ENCODE data around the gene NCOR1.

DNA sequence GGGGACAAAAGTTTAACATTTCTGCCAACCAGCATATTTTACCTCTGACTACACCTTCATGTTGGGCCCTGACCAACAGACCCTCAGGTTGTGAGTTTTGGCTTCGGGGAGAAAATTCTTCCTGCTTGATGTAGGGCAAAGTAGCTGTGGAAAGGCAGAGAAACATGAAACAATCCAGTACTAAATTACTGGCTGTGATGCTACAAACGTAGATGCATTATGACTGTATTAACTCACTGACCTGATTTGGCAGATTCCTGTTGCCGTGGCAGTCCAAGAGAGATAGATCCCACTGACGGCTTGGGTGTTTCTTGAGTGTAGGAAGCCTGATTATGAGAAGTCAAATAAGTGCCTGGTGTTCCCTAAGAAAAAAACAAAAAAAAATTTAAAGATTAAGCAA is 135.0 kb downstream of the NCOR1 start:
- TF ChIP-seq, protein P1, sequence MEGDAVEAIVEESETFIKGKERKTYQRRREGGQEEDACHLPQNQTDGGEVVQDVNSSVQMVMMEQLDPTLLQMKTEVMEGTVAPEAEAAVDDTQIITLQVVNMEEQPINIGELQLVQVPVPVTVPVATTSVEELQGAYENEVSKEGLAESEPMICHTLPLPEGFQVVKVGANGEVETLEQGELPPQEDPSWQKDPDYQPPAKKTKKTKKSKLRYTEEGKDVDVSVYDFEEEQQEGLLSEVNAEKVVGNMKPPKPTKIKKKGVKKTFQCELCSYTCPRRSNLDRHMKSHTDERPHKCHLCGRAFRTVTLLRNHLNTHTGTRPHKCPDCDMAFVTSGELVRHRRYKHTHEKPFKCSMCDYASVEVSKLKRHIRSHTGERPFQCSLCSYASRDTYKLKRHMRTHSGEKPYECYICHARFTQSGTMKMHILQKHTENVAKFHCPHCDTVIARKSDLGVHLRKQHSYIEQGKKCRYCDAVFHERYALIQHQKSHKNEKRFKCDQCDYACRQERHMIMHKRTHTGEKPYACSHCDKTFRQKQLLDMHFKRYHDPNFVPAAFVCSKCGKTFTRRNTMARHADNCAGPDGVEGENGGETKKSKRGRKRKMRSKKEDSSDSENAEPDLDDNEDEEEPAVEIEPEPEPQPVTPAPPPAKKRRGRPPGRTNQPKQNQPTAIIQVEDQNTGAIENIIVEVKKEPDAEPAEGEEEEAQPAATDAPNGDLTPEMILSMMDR (conservative IDR thresholded peaks at IDR 0.05): no peak
- no peak for TF ChIP-seq EZH2 (IDR thresholded peaks at IDR 0.05; ENCODE audit: low read depth)
